Renal cortical epithelial cell (primary cell): Measurements from ENCODE around the gene YIPF6. TPM values are rescaled to one million over a fixed set of nuclear protein-coding genes. Genes with fewer than 3 reads are reported as not detected.

Source experiments
- total RNA-seq: library from RNA; depleted of rRNA; stranded (reverse); fragments of >200 nt; gene quantifications from 2 replicates; pipeline ENCODE4 v1.2.3, GENCODE V29; 2014

YIPF6 gene
- total RNA-seq, 1 donor from 2014 or later = 43.7 TPM

Other genes starting within 250 kb of the YIPF6 start
- gene OPHN1, start 65.6 kb upstream of the YIPF6 start, total RNA-seq = 12.5 and 13.9 TPM in 2 replicates
- gene STARD8, start 148.6 kb downstream of the YIPF6 start, total RNA-seq = 8.2 and 19.7 TPM in 2 replicates